ENCODE data around the gene L2HGDH. TPM values are rescaled to one million over a fixed set of nuclear protein-coding genes. Genes with fewer than 3 reads are reported as not detected.
"Not testable (repeated sequence)": the region's sequence is repeated elsewhere in the genome, so short reads cannot be mapped to it uniquely, and the experiment has no call there.

L2HGDH gene
- total RNA-seq, 1 experiment from 2014 or later, result 24.0 TPM

GRCh38 chr14:50357124-50357523 is 45.1 kb upstream of the L2HGDH start (continued):
- TF ChIP-seq E2F5 (CRISPR knock-in tag; IDR thresholded peaks at IDR 0.05) (no peak), FOXK1 (CRISPR knock-in tag; IDR thresholded peaks at IDR 0.05) (no peak)

- H3K27me3 Mint-ChIP-seq (ENCODE audit: low read depth); POLR2A ChIA-PET; H3K4me3 Mint-ChIP-seq; H3K9me3 Mint-ChIP-seq; H3K36me3 Mint-ChIP-seq; H3K4me1 Mint-ChIP-seq; ATAC-seq; DNase-seq (ENCODE audit: low spot score); H3K27ac Mint-ChIP-seq: not testable (repeated sequence)
- CTCF ChIA-PET, result interaction anchor here (0.6 kb wide), 1 partner anchor 38 kb away, joined by 3 read pairs; no protein-coding TSS in a partner anchor
These were observed 44.3 kb upstream of the L2HGDH start for GRCh38 chr14:50356283-50356682.

- Mint-ChIP-seq H3K36me3 (no peaks in the 10 kb centered on the region), H3K9me3 (no peaks in the 10 kb centered on the region), H3K4me1 (0 out of 2 replicates have a peak, but pooled peaks cover 2% of the 10 kb centered on the region), H3K27me3 (ENCODE audit: low read depth) (no peaks in the 10 kb centered on the region), H3K27ac (no peak overlapping the region), H3K4me3 (no peak overlapping the region)
- POLR2A ChIA-PET, result no interaction called here
- ATAC-seq (peak; percentile 52), DNase-seq (ENCODE audit: low spot score) (no peak)
- TF ChIP-seq ESRRA (CRISPR knock-in tag; IDR thresholded peaks at IDR 0.05; ENCODE audit: borderline replicate concordance), result no peak
- no peak for TF ChIP-seq ZBTB43 (CRISPR knock-in tag; IDR thresholded peaks at IDR 0.05)
- no peak for TF ChIP-seq NR2C2 (CRISPR knock-in tag; IDR thresholded peaks at IDR 0.05)
- TF ChIP-seq GTF2I (CRISPR knock-in tag; conservative IDR thresholded peaks at IDR 0.05), result no peak
- no peak for TF ChIP-seq MYBL2 (CRISPR knock-in tag; IDR thresholded peaks at IDR 0.05)
- no peak for TF ChIP-seq ATF6 (CRISPR knock-in tag; IDR thresholded peaks at IDR 0.05)
- no peak for TF ChIP-seq ZNF671 (CRISPR knock-in tag; IDR thresholded peaks at IDR 0.05)
- TF ChIP-seq GABPB1 (CRISPR knock-in tag; IDR thresholded peaks at IDR 0.05), result no peak
- no peak for TF ChIP-seq GRHL2 (CRISPR knock-in tag; IDR thresholded peaks at IDR 0.05; ENCODE audit: insufficient replicate concordance, severe bottlenecking)
- TF ChIP-seq MLX (CRISPR knock-in tag; IDR thresholded peaks at IDR 0.05), result no peak
- TF ChIP-seq, protein P1, sequence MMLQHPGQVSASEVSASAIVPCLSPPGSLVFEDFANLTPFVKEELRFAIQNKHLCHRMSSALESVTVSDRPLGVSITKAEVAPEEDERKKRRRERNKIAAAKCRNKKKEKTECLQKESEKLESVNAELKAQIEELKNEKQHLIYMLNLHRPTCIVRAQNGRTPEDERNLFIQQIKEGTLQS (CRISPR knock-in tag; conservative IDR thresholded peaks at IDR 0.05), result no peak
- CTCF ChIA-PET, result interaction anchor here (0.6 to 1.1 kb wide), 2 partner anchors 15 to 38 kb away, joined by 3 read pairs; no protein-coding TSS in a partner anchor
These were observed 43.7 kb upstream of the L2HGDH start for GRCh38 chr14:50355692-50356091.

DNA sequence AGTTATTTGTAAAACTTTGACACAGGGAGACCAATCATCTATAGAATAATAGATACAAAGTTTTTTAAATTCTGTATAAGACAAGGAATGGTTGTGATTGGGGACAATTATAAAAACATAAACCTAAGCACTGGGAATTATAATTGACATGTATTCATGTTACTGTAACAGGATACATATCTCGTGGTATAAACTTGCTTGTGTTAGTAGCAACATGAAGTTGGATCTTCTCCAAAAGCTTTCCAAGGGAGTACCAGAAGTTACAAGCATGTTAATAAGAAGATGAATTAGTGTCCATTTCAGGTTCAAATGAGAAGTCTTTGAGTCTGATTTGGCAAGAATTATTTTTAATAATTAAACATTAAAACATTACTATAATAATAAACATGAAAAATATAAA is 42.5 kb upstream of the L2HGDH start:
- H3K36me3 Mint-ChIP-seq, result no peaks in the 10 kb centered on the region
- CTCF ChIA-PET, result no interaction called here
- H3K27me3 Mint-ChIP-seq (ENCODE audit: low read depth), result no peaks in the 10 kb centered on the region
- DNase-seq (ENCODE audit: low spot score) (no peak), ATAC-seq (no peak)
- no peak overlapping the region for H3K4me3 Mint-ChIP-seq
- POLR2A ChIA-PET, result no interaction called here
- no peak overlapping the region for H3K27ac Mint-ChIP-seq
- H3K9me3 Mint-ChIP-seq, result no peaks in the 10 kb centered on the region
- 0 out of 2 replicates have a peak, but pooled peaks cover 2% of the 10 kb centered on the region for H3K4me1 Mint-ChIP-seq
- no peak for TF ChIP-seq ZNF423 (CRISPR knock-in tag; IDR thresholded peaks at IDR 0.05)
- TF ChIP-seq ZNF396 (CRISPR knock-in tag; IDR thresholded peaks at IDR 0.05; ENCODE audit: borderline replicate concordance), result no peak
- TF ChIP-seq ATF2 (CRISPR knock-in tag; IDR thresholded peaks at IDR 0.05; ENCODE audit: borderline replicate concordance, low read depth), result no peak
- no peak for TF ChIP-seq E2F5 (CRISPR knock-in tag; IDR thresholded peaks at IDR 0.05)
- no peak for TF ChIP-seq ZNF532 (CRISPR knock-in tag; IDR thresholded peaks at IDR 0.05; ENCODE audit: borderline replicate concordance)
- no peak for TF ChIP-seq FOXP1 (CRISPR knock-in tag; IDR thresholded peaks at IDR 0.05; ENCODE audit: borderline replicate concordance)
- TF ChIP-seq CBFB (CRISPR knock-in tag; IDR thresholded peaks at IDR 0.05; ENCODE audit: low read depth), result no peak

Data from WTC11 (cell line).